Liver (tissue), 9 donors: Measurements from ENCODE around the gene REXO1. TPM values are rescaled to one million over a fixed set of nuclear protein-coding genes. Genes with fewer than 3 reads are reported as not detected.

Experiments
- DNase-seq: peaks from one replicate; pipeline ENCODE4 v3.0.0-alpha.2; 2017; ENCODE audit warnings: low spot score
- H3K27ac ChIP-seq, 2 donors: one replicate each; pipeline ENCODE4 v1.7.0; 2013; ENCODE audit warnings: inconsistent platforms in 2 of 2, low read length in 2 of 2, control low read depth in 1 of 2, low read depth in 1 of 2, mild to moderate bottlenecking in 1 of 2
- H3K27me3 ChIP-seq, 4 donors: one replicate each; pipeline versions ENCODE4 v1.6.1 to v1.7.0; 2013; ENCODE audit warnings: low read length in 3 of 4, inconsistent platforms in 1 of 4, mild to moderate bottlenecking in 1 of 4, moderate library complexity in 1 of 4; ENCODE audit not compliant: control insufficient read depth in 4 of 4, insufficient read depth in 4 of 4
- H3K36me3 ChIP-seq, 4 donors: one replicate each; pipeline versions ENCODE4 v1.6.1 to v1.7.0; 2013; ENCODE audit warnings: low read length in 3 of 4, mild to moderate bottlenecking in 3 of 4, low read depth in 1 of 4, moderate library complexity in 1 of 4; ENCODE audit not compliant: control insufficient read depth in 4 of 4, insufficient read depth in 3 of 4
- H3K4me1 ChIP-seq, 4 donors: one replicate each; pipeline versions ENCODE4 v1.6.1 to v1.7.0; 2013; ENCODE audit warnings: low read length in 3 of 4, mild to moderate bottlenecking in 3 of 4, moderate library complexity in 1 of 4; ENCODE audit not compliant: control insufficient read depth in 4 of 4, insufficient read depth in 4 of 4
- H3K4me3 ChIP-seq, 3 donors: one replicate each; pipeline versions ENCODE4 v1.6.1 to v1.7.0; 2013; ENCODE audit warnings: low read length in 3 of 3, control low read depth in 1 of 3, low read depth in 1 of 3, mild to moderate bottlenecking in 1 of 3
- H3K9ac ChIP-seq, 2 donors: one replicate each; pipeline ENCODE4 v1.7.0; 2013; ENCODE audit warnings: low read length in 2 of 2, mild to moderate bottlenecking in 2 of 2, moderate library complexity in 2 of 2, control low read depth in 1 of 2, low read depth in 1 of 2
- H3K9me3 ChIP-seq, 4 donors: one replicate each; pipeline versions ENCODE4 v1.6.1 to v1.7.0; 2013; ENCODE audit warnings: low read length in 3 of 4; ENCODE audit not compliant: control insufficient read depth in 4 of 4
- EGR1 ChIP-seq, 2 donors: IDR thresholded peaks; 2 replicates each; pipeline ENCODE4 v1.6.1; 2016 to 2018; ENCODE audit warnings: antibody characterized with exemption in 2 of 2, low read depth in 2 of 2
- FOXA1 ChIP-seq: IDR thresholded peaks from 2 replicates; pipeline ENCODE4 v1.6.1; 2016; ENCODE audit warnings: antibody characterized with exemption
- FOXA2 ChIP-seq: IDR thresholded peaks from 2 replicates; pipeline ENCODE4 v1.6.1; 2016; ENCODE audit warnings: antibody characterized with exemption
- GABPA ChIP-seq, 2 donors: IDR thresholded peaks in 1 of 2; conservative IDR thresholded peaks in 1 of 2; 2 replicates each; pipeline ENCODE4 v1.6.1; 2016; ENCODE audit warnings: antibody characterized with exemption in 2 of 2, mild to moderate bottlenecking in 1 of 2, moderate library complexity in 1 of 2
- HNF4A ChIP-seq, 2 donors: conservative IDR thresholded peaks; 2 replicates each; pipeline ENCODE4 v1.6.1; 2016; ENCODE audit warnings: antibody characterized with exemption in 2 of 2, mild to moderate bottlenecking in 2 of 2
- JUND ChIP-seq, 2 donors: IDR thresholded peaks; 2 replicates each; pipeline ENCODE4 v1.6.1; 2016; ENCODE audit warnings: antibody characterized with exemption in 2 of 2
- RAD21 ChIP-seq, 2 donors: IDR thresholded peaks; 2 replicates each; pipeline ENCODE4 v1.6.1; 2016; ENCODE audit warnings: antibody characterized with exemption in 2 of 2, mild to moderate bottlenecking in 2 of 2
- REST ChIP-seq: IDR thresholded peaks from 2 replicates; pipeline ENCODE4 v1.6.1; 2016; ENCODE audit warnings: antibody characterized with exemption, mild to moderate bottlenecking
- SP1 ChIP-seq: IDR thresholded peaks from 2 replicates; pipeline ENCODE4 v1.6.1; 2018; ENCODE audit warnings: antibody characterized with exemption, mild to moderate bottlenecking
- TAF1 ChIP-seq: conservative IDR thresholded peaks from 2 replicates; pipeline ENCODE4 v1.6.1; 2016; ENCODE audit warnings: antibody characterized with exemption, mild to moderate bottlenecking
- YY1 ChIP-seq: IDR thresholded peaks from 2 replicates; pipeline ENCODE4 v1.6.1; 2016; ENCODE audit warnings: antibody characterized with exemption, mild to moderate bottlenecking
- ZBTB33 ChIP-seq: IDR thresholded peaks from 2 replicates; pipeline ENCODE4 v1.6.1; 2016; ENCODE audit warnings: antibody characterized with exemption
- WGBS: extraction: QIAGEN DNeasy Blood & Tissue Kit; methylation state at CpG from one replicate; pipeline ENCODE4 v1.1.7; 2013; 5-methylcytosine and 5-hydroxymethylcytosine counted together
- polyA plus RNA-seq, 2 donors: library from polyadenylated mRNA; stranded (reverse) in 1 of 2; unstranded in 1 of 2; fragments of 200-250 nt in 1 of 2; fragments of >200 nt in 1 of 2; fragmentation: Nextera tagmentation in 1 of 2; extraction: Ambion mirVana in 1 of 2; gene quantifications; one replicate each; pipeline versions ENCODE4 v1.2.1 to v1.2.3, GENCODE V29; 2013 to 2015
- total RNA-seq, 2 donors: library from RNA; depleted of rRNA; stranded (reverse); fragments of >200 nt; gene quantifications; one replicate each; pipeline ENCODE4 v1.2.3, GENCODE V29; 2014
- TF ChIP-seq, protein P1 (sequence below): IDR thresholded peaks from 2 replicates; pipeline ENCODE4 v1.6.1; 2016; ENCODE audit warnings: antibody characterized with exemption
- TF ChIP-seq, protein P2 (sequence below): IDR thresholded peaks from 2 replicates; pipeline ENCODE4 v1.6.1; 2016; ENCODE audit warnings: antibody characterized with exemption
- donor health status: healthy.
- donor health status: healthy.
- donor health status: healthy.
- donor health status: healthy.
- donor health status: healthy.

REXO1 gene
- total and polyA plus RNA-seq, 4 donors = 2.0 to 11.5 (median 9.2) TPM

DNA sequence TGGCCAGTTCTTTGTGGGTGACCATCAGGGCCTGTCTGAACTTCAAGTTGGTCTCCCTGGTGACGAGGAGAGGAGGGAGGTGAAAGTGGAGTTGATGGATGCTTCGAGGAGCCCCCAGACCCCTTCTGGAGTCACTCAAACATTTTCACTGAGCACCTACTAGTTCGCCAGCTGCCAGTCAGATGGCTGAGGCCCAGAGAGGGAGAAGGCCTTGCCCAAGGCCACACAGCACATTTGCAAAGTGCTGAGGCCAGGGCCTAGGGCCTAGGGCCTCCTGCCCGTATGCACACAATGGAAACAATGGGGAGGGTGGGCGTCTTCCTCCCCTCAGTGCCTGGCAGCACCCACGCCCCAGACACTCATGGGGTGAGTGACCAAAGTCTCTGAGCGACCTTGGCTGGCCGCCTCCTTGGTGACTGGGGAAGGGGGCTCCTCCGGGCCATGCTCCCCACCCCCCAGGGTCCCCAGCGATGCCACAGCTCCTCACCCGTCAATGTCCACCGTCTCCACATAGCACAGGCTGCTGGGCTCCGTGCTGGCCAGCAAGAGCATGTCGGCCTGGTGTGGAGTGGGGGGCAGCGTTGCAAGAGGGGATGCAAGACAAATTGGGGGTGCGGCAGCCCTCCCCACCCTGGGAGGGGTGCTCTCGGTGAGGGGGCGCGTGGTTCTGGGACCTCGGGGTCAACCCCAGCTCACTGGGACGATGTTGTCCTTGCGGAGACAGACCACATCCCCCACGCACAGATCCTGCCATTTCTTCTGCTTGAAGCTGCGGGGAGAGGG, 42.7 kb downstream of the REXO1 start:
- 92% methylated on average over 24 of the region's 24 CpGs for WGBS
- no peak for DNase-seq

GRCh38 chr19:1804858-1805257, 43.4 kb downstream of the REXO1 start:
- Histone ChIP-seq H3K9ac (no peak overlapping the region), H3K4me3 (no peak overlapping the region), H3K9me3 (no peaks in the 10 kb centered on the region), H3K36me3 (peaks cover 0 to 1% (median 0%) of the 10 kb centered on the region in 4 donors), H3K4me1 (no peaks in the 10 kb centered on the region), H3K27me3 (no peaks in the 10 kb centered on the region), H3K27ac (no peak overlapping the region)
- TF ChIP-seq RAD21 (IDR thresholded peaks at IDR 0.05) = no peak
- no peak for TF ChIP-seq GABPA (IDR thresholded peaks at IDR 0.05 in 1 of 2, conservative IDR thresholded peaks at IDR 0.05 in 1 of 2)
- TF ChIP-seq EGR1 (IDR thresholded peaks at IDR 0.05; ENCODE audit: low read depth in 2 of 2) = no peak
- TF ChIP-seq YY1 = no peak
- no peak for TF ChIP-seq REST
- no peak for TF ChIP-seq SP1
- no peak for TF ChIP-seq TAF1
- TF ChIP-seq, protein P1, sequence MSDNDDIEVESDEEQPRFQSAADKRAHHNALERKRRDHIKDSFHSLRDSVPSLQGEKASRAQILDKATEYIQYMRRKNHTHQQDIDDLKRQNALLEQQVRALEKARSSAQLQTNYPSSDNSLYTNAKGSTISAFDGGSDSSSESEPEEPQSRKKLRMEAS = no peak
- TF ChIP-seq HNF4A (conservative IDR thresholded peaks at IDR 0.05) = no peak
- TF ChIP-seq ZBTB33 = no peak
- TF ChIP-seq, protein P2, sequence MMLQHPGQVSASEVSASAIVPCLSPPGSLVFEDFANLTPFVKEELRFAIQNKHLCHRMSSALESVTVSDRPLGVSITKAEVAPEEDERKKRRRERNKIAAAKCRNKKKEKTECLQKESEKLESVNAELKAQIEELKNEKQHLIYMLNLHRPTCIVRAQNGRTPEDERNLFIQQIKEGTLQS = no peak
- TF ChIP-seq FOXA1 = no peak
- TF ChIP-seq FOXA2 = no peak
- WGBS = 94% methylated on average over 6 of the region's 6 CpGs
- DNase-seq = no peak

More for the DNA sequence above, 42.7 kb downstream of the REXO1 start:
- Histone ChIP-seq H3K4me3 (no peak overlapping the region), H3K36me3 (no peaks in the 10 kb centered on the region), H3K9me3 (no peaks in the 10 kb centered on the region), H3K27me3 (no peaks in the 10 kb centered on the region), H3K27ac (no peak overlapping the region), H3K4me1 (no peaks in the 10 kb centered on the region), H3K9ac (no peak overlapping the region)
- no peak for TF ChIP-seq REST
- no peak for TF ChIP-seq EGR1 (IDR thresholded peaks at IDR 0.05; ENCODE audit: low read depth in 2 of 2)
- TF ChIP-seq FOXA2 = no peak
- TF ChIP-seq, protein P2 = no peak
- no peak for TF ChIP-seq HNF4A (conservative IDR thresholded peaks at IDR 0.05)
- TF ChIP-seq JUND (IDR thresholded peaks at IDR 0.05) = no peak
